Kidney epithelial cell (primary cell): ENCODE data around the gene LCN6. TPM values are rescaled to one million over a fixed set of nuclear protein-coding genes. Genes with fewer than 3 reads are reported as not detected.
"Not testable (repeated sequence)": the region's sequence is repeated elsewhere in the genome, so short reads cannot be mapped to it uniquely, and the experiment has no call there.

Experiments used
- DNase-seq: peaks from one replicate; pipeline ENCODE4 v3.0.0-alpha.2; 2010; ENCODE audit warnings: low read depth
- H3K27me3 ChIP-seq: 2 replicates; pipeline ENCODE4 v1.6.0; 2011; ENCODE audit warnings: low read length; ENCODE audit not compliant: control insufficient read depth, insufficient read depth
- H3K36me3 ChIP-seq: 2 replicates; pipeline ENCODE4 v1.5.1; 2011; ENCODE audit warnings: low read length; ENCODE audit not compliant: control insufficient read depth, insufficient read depth
- H3K4me3 ChIP-seq: 2 replicates; pipeline ENCODE4 v1.5.1; 2011; ENCODE audit warnings: low read depth, mild to moderate bottlenecking, control low read depth, low read length
- total RNA-seq: library from RNA; depleted of rRNA; stranded (reverse); fragments of >200 nt; gene quantifications from 2 replicates; pipeline ENCODE4 v1.2.3, GENCODE V29; 2015
- TF ChIP-seq, protein P1 (sequence below): IDR thresholded peaks from 2 replicates; pipeline ENCODE4 v1.5.1; 2011; ENCODE audit warnings: mild to moderate bottlenecking, moderate library complexity, low read length, control low read depth, inconsistent platforms; ENCODE audit not compliant: insufficient read depth, poor library complexity, severe bottlenecking

Gene LCN6
- total RNA-seq, 1 donor from 2014 or later, result not detected

GRCh38 chr9:136757328-136757727 lies 9.0 kb upstream of the LCN6 start:
- H3K27me3 ChIP-seq, result peaks cover 20% of the 10 kb centered on the region
- no peaks in the 10 kb centered on the region for H3K36me3 ChIP-seq
- DNase-seq, result no peak
- TF ChIP-seq, protein P1, sequence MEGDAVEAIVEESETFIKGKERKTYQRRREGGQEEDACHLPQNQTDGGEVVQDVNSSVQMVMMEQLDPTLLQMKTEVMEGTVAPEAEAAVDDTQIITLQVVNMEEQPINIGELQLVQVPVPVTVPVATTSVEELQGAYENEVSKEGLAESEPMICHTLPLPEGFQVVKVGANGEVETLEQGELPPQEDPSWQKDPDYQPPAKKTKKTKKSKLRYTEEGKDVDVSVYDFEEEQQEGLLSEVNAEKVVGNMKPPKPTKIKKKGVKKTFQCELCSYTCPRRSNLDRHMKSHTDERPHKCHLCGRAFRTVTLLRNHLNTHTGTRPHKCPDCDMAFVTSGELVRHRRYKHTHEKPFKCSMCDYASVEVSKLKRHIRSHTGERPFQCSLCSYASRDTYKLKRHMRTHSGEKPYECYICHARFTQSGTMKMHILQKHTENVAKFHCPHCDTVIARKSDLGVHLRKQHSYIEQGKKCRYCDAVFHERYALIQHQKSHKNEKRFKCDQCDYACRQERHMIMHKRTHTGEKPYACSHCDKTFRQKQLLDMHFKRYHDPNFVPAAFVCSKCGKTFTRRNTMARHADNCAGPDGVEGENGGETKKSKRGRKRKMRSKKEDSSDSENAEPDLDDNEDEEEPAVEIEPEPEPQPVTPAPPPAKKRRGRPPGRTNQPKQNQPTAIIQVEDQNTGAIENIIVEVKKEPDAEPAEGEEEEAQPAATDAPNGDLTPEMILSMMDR, result no peak
- H3K4me3 ChIP-seq, result no peak overlapping the region

DNA sequence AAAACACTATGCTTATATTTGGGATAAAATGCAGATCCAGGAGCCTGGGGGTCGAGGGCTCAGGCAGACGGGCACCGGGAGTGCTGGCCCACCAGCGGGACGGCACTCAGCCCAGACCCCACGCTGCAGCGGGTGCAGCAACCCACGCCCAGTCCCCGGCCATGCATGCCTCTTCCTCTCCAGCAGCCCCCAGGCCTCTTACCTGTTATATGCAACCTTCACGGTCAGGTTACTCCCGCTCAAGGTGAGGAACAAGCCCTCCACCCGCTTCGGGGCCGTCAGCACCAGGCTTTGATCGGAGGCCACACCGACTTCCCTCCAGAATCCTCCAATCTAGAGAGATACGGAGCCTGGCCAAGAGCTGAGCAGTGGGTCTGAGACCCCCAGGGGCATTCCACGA lies 8.5 kb upstream of the LCN6 start:
- no peak for DNase-seq
- TF ChIP-seq, protein P1, result no peak
- H3K36me3 ChIP-seq, result no peaks in the 10 kb centered on the region
- peaks cover 22% of the 10 kb centered on the region for H3K27me3 ChIP-seq
- H3K4me3 ChIP-seq, result no peak overlapping the region

- no peaks in the 10 kb centered on the region for H3K36me3 ChIP-seq
- DNase-seq, result no peak
- H3K27me3 ChIP-seq, result peaks cover 22% of the 10 kb centered on the region
- no peak overlapping the region for H3K4me3 ChIP-seq
- TF ChIP-seq, protein P1, result no peak
These were observed 7.8 kb upstream of the LCN6 start for GRCh38 chr9:136756134-136756438.

DNA sequence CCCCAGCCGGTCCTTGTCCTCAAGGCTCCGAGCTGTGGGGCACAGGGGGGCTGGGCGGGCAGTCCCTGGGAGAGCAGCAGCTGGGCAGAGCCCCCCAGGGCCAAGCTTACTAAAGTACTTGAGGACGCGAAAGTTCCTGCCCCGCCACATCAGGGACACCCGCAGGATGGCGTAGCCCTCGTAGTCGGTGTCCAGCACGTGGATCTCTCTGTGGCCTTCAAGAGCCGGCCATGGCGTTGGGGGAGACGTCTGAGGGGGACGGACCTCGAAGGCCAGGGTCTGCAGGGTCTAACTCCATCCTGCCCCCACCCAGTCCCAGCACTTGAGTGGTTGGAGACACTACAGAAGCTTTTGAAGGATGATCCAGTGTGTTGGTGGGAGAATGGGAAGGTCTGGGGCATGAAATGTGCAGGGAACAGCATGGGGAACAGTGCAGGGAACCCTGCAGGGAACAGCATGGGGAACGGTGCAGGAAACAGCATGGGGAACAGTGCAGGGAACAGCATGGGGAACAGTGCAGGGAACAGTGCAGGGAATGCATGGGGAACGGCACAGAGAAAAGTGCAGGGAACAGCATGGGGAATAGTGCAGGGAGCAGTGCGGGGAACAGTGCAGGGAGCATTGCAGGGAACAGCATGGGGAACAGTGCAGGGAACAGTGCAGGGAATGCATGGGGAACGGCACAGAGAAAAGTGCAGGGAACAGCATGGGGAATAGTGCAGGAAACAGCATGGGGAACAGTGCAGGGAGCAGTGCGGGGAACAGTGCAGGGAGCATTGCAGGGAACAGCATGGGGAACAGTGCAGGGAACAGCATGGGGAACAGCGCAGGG lies 7.2 kb upstream of the LCN6 start:
- not testable (repeated sequence) for H3K36me3 ChIP-seq, DNase-seq, H3K4me3 ChIP-seq
- H3K27me3 ChIP-seq, result peaks cover 22% of the 10 kb centered on the region

- Histone ChIP-seq H3K4me3 (no peak overlapping the region), H3K36me3 (no peaks in the 10 kb centered on the region), H3K27me3 (peaks cover 19% of the 10 kb centered on the region)
- no peak for DNase-seq
- TF ChIP-seq, protein P1, result no peak
These were observed 6.4 kb upstream of the LCN6 start for GRCh38 chr9:136754626-136755301.

GRCh38 chr9:136754059-136754572 lies 5.8 kb upstream of the LCN6 start:
- Histone ChIP-seq H3K36me3 (no peaks in the 10 kb centered on the region), H3K27me3 (peaks cover 21% of the 10 kb centered on the region), H3K4me3 (no peak overlapping the region)
- TF ChIP-seq, protein P1, result no peak
- DNase-seq, result no peak
